NCI-H748 (cell line): ENCODE results near the gene CLSTN3.

Source experiments
- DNase-seq: peaks from one replicate; lab custom pipeline; 2025; ENCODE audit not compliant: unreplicated experiment; lab: John Stamatoyannopoulos, UW

The CLSTN3 gene

GRCh38 chr12:7146906-7147305 lies 16.7 kb downstream of the CLSTN3 start:
- no peak for DNase-seq

GRCh38 chr12:7150356-7150755 lies 20.2 kb downstream of the CLSTN3 start:
- no peak for DNase-seq

DNA sequence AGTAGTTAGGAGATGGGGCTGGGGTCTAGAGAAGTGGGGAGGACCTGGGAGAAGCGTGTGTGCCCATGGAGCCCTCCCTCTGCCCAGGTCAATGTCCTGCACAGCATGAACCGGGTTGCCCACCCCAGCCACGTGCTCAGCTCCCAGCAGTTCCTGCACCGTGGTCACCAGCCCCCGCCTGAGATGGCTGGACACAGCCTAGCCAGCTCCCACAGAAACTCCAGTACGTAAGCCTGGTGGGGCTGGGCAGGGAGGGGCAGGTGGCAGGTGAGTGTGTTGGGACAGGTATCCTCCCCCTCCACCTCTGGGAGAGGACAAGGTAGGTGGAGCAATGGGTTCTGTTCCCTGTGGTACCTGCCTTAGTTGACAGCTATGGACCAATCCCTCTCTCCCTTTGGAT lies 20.7 kb downstream of the CLSTN3 start:
- DNase-seq = no peak

- no peak for DNase-seq
Measured at GRCh38 chr12:7151532-7151931, 21.4 kb downstream of the CLSTN3 start.

- no peak for DNase-seq
Measured at GRCh38 chr12:7152818-7153217, 22.6 kb downstream of the CLSTN3 start.

GRCh38 chr12:7154042-7154441 lies 23.9 kb downstream of the CLSTN3 start:
- no peak for DNase-seq

- DNase-seq = no peak
Measured at GRCh38 chr12:7154901-7155470, 24.8 kb downstream of the CLSTN3 start.

- peak; percentile 57 for DNase-seq
Measured at GRCh38 chr12:7155471-7156034, 25.4 kb downstream of the CLSTN3 start.

DNA sequence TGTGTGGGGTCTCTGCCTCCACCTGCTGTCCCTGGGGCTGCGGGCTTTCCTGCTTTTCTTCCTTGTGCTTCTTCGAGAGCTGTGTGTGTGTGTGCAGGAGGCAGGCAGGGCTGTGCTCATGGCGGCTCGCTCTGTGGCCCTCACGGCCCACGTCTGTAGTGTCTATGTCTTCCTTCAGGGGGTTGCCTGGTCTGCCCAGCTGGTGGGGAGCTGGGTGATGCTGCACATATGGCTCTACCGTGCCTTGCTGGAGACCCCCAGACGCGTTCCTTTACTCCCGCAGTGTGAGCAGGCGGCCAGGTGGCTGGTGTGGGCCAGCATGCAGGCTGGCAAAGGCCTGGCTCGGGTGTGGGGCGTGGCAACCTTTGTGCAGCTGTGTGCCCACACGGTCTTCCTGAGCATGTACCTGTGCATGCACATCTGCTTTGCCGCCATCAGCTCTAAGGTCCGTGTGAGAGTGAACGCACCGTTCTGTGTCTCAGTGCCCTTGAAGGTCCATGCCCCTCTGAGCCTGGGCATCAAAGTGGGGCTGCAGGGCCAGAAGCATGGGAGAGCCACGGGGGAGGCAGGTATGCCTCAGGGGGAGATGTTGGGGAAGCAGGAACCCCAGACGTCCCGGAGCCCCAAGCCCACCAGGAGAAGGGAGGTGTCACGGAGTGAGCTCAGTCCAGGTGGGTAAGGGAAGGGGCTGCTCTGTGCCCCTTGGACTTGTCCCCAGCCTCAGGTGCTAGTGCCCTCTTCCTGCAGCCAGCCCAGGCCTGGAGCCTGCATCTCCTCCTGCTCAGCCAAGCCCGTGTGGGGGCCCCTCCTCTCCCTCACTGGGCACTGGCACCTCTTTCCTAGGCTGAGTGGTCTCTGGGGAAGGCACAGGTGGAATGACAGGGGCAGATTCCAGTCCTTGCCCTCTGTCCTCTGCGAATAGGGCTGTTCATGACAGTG lies 26.4 kb downstream of the CLSTN3 start:
- DNase-seq = no peak

DNA sequence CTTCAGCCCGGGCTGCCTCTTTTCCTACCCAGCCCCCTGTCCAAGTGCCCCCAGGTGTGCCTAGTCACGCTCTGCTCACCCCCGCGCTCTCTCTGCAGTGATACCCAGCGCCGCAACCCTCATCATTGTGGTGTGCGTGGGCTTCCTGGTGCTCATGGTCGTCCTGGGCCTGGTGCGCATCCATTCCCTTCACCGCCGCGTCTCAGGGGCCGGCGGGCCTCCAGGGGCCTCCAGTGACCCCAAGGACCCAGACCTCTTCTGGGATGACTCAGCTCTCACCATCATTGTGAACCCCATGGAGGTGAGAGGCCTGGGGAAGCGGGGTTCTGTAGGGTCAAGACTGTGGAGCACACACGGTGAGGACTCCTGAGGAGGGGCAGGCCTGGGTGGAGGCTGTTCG lies 27.2 kb downstream of the CLSTN3 start:
- DNase-seq = no peak

- DNase-seq = no peak
Measured at GRCh38 chr12:7158781-7159609, 28.8 kb downstream of the CLSTN3 start.

GRCh38 chr12:7160183-7160582 lies 30.0 kb downstream of the CLSTN3 start:
- DNase-seq = no peak

GRCh38 chr12:7161327-7161726 lies 31.2 kb downstream of the CLSTN3 start:
- no peak for DNase-seq

DNA sequence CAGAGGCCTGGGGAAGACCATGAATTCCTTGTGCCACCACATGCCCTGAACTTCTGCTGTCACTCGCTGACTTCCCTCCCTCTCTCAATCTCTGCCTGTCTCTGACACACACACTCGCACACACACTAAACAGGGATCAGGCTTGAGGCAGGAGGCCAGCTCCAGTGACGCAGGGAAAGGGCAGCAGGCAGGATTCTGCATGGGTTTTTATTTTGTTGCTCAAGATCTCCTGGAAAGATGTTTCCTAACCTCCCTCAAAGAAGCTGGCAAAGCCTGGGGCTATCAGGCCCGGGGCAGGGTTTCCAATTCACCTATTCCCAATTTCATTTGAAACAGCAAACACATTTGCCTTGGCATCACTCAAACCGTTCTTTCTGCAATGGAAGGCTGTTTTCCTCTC lies 31.6 kb downstream of the CLSTN3 start:
- no peak for DNase-seq

DNA sequence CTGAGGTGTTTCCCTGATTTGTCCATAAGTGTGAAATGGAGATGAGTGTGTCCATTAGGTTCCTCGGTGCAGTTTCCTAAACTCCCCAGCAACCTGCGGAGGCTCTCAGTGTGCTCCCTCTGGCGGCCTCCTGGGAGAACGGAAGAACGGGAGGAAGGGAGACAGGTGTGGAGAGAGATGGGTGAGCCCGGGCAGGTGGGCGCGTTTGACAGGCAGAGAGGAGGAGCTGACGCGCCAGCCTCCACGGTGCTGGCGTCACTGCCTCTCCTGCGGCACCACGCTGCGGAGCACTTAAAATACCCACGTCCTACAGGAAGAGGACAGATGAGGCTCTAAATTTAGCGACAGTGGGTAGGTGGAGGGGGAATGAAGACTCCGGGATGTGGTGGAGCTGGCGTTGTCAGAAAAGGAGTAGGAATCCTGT lies 32.5 kb downstream of the CLSTN3 start:
- peak; percentile 86 for DNase-seq

GRCh38 chr12:7169951-7170350 lies 39.8 kb downstream of the CLSTN3 start:
- DNase-seq = no peak

GRCh38 chr12:7171854-7172253 lies 41.7 kb downstream of the CLSTN3 start:
- no peak for DNase-seq

- no peak for DNase-seq
Measured at GRCh38 chr12:7175493-7175892, 45.3 kb downstream of the CLSTN3 start.

GRCh38 chr12:7176595-7176994 lies 46.4 kb downstream of the CLSTN3 start:
- no peak for DNase-seq

- no peak for DNase-seq
Measured at GRCh38 chr12:7178481-7178880, 48.3 kb downstream of the CLSTN3 start.

DNA sequence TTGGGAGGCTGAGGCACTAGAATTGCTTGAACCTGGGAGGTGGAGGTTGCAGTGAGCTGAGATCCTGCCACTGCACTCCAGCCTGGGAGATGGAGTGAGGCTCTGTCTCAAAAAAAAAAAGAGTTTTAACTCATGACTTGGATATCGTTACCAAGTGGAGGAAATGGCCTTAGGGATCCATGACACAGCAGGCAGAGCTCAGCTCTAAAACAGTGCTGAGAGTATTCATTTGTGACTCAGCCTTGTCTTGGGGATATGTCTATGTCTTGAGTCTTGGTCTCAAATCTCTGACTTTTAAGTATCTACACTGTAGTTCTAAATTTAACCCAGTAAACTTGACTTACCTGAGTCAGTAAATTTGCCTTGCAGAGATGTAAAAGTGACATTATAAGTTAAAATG lies 50.5 kb downstream of the CLSTN3 start:
- no peak for DNase-seq
